Left ventricle myocardium inferior (tissue), 1 donor: ENCODE measurements around the gene SLC22A8. TPM values are rescaled to one million over a fixed set of nuclear protein-coding genes. Genes with fewer than 3 reads are reported as not detected.

Experiments used
- DNase-seq: peaks from one replicate; pipeline ENCODE4 v3.0.0-alpha.2; 2020
- H3K27ac ChIP-seq: fragments of 200-600 bp; replicated peaks from 2 replicates; pipeline ENCODE4 v1.8.0; 2021
- H3K27me3 ChIP-seq: fragments of 200-600 bp; 2 replicates; pipeline ENCODE4 v1.8.0; 2021; ENCODE audit warnings: low read depth
- H3K36me3 ChIP-seq: fragments of 200-600 bp; 2 replicates; pipeline ENCODE4 v1.8.0; 2021
- H3K4me1 ChIP-seq: fragments of 200-600 bp; 2 replicates; pipeline ENCODE4 v1.8.0; 2021
- H3K4me3 ChIP-seq: fragments of 200-600 bp; 2 replicates; pipeline ENCODE4 v1.8.0; 2021; ENCODE audit warnings: mild to moderate bottlenecking, moderate library complexity
- H3K9me3 ChIP-seq: fragments of 200-600 bp; replicated peaks from 2 replicates; pipeline ENCODE4 v1.8.0; 2021
- CTCF ChIP-seq: fragments of 200-600 bp; IDR thresholded peaks from 2 replicates; pipeline ENCODE4 v1.8.0; 2021; ENCODE audit warnings: antibody characterized with exemption, mild to moderate bottlenecking, borderline replicate concordance
- intact Hi-C: fragments of 100-400 bp; cut with micrococcal nuclease; formaldehyde crosslinking; loops from one replicate; pipeline ENCODE4 v1.11.0; 2022
- total RNA-seq: library from RNA; stranded (reverse); fragmentation: NEBNext Ultra II Directional; extraction: Animal tissue kit (Norgen Biotek cat#: 25700); gene quantifications from one replicate; pipeline ENCODE4 v1.2.1, GENCODE V29; 2021
- donor health status: DM: no; HTN: yes; CAD: no; lungs with severe emphysema.

Gene SLC22A8
- total RNA-seq, 1 donor from 2014 or later, result not detected

GRCh38 chr11:63023222-63023814 lies 7.7 kb upstream of the SLC22A8 start:
- Histone ChIP-seq H3K27ac (no peak overlapping the region), H3K27me3 (peaks cover 35% of the 10 kb centered on the region), H3K4me1 (peaks cover 7% of the 10 kb centered on the region), H3K9me3 (peaks cover 4% of the 10 kb centered on the region), H3K36me3 (no peaks in the 10 kb centered on the region), H3K4me3 (no peak overlapping the region)
- intact Hi-C loops, result loop anchor here (5.0 kb wide), 1 partner anchor 116 kb away; no protein-coding TSS in a partner anchor
- TF ChIP-seq CTCF, result no peak
- no peak for DNase-seq

- H3K4me1 ChIP-seq, result peaks cover 7% of the 10 kb centered on the region
- DNase-seq, result no peak
- peaks cover 41% of the 10 kb centered on the region for H3K27me3 ChIP-seq
- no peak overlapping the region for H3K4me3 ChIP-seq
- no peak for TF ChIP-seq CTCF
- H3K36me3 ChIP-seq, result no peaks in the 10 kb centered on the region
- intact Hi-C loops, result loop anchor here (5.0 kb wide), 1 partner anchor 115 kb away; no protein-coding TSS in a partner anchor
- H3K27ac ChIP-seq, result no peak overlapping the region
- peaks cover 4% of the 10 kb centered on the region for H3K9me3 ChIP-seq
These were observed 6.8 kb upstream of the SLC22A8 start for GRCh38 chr11:63022441-63022840.

GRCh38 chr11:63020671-63021291 lies 5.1 kb upstream of the SLC22A8 start:
- Histone ChIP-seq H3K4me3 (no peak overlapping the region), H3K27ac (no peak overlapping the region), H3K4me1 (peaks cover 16% of the 10 kb centered on the region), H3K27me3 (peaks cover 49% of the 10 kb centered on the region), H3K36me3 (no peaks in the 10 kb centered on the region), H3K9me3 (peaks cover 4% of the 10 kb centered on the region)
- TF ChIP-seq CTCF, result peak; percentile 30
- DNase-seq, result no peak
- intact Hi-C loops, result loop anchor here (5.0 kb wide), 1 partner anchor 113 kb away; no protein-coding TSS in a partner anchor

- no peak overlapping the region for H3K27ac ChIP-seq
- no peak for TF ChIP-seq CTCF
- H3K4me1 ChIP-seq, result peaks cover 18% of the 10 kb centered on the region
- H3K9me3 ChIP-seq, result no peaks in the 10 kb centered on the region
- no peak overlapping the region for H3K4me3 ChIP-seq
- DNase-seq, result no peak
- intact Hi-C loops, result no loop called here
- peaks cover 61% of the 10 kb centered on the region for H3K27me3 ChIP-seq
- no peaks in the 10 kb centered on the region for H3K36me3 ChIP-seq
These were observed 3.9 kb upstream of the SLC22A8 start for GRCh38 chr11:63019506-63019905.

- TF ChIP-seq CTCF, result no peak
- Histone ChIP-seq H3K4me3 (no peak overlapping the region), H3K36me3 (no peaks in the 10 kb centered on the region), H3K27ac (no peak overlapping the region), H3K27me3 (peaks cover 62% of the 10 kb centered on the region), H3K4me1 (peaks cover 11% of the 10 kb centered on the region), H3K9me3 (no peaks in the 10 kb centered on the region)
- intact Hi-C loops, result no loop called here
- no peak for DNase-seq
These were observed 1.8 kb upstream of the SLC22A8 start for GRCh38 chr11:63017306-63017974.
